IPS-NIHi7 (cell line): ENCODE data around the gene RIN2.
"Not testable (repeated sequence)": the region's sequence is repeated elsewhere in the genome, so short reads cannot be mapped to it uniquely, and the experiment has no call there.

Experiments used
- DNase-seq: peaks from one replicate; pipeline ENCODE4 v3.0.0; 2012; ENCODE audit warnings: mixed read lengths; ENCODE audit errors: extremely low spot score

Gene RIN2

GRCh38 chr20:19737025-19737424, 21.0 kb upstream of the RIN2 start:
- no peak for DNase-seq

DNA sequence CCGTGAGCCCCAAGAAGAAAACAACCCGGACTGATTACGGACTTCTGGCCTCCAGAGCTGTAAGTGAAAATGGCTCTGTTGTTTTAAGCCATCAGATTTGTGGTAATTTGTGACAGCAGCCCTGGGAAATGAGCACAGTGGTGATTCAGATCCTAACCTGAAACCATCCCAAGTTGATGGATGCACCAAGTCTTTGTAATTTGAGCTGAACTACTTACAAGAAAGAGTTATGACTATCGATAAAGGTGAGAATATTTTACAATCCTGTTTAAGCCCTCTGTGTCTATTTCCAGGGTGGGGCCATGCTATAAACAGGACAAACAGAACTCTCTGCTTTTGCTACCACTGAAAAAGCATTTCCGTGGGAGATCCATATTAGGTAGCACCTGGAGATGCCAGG, 19.1 kb upstream of the RIN2 start:
- DNase-seq, result no peak

DNA sequence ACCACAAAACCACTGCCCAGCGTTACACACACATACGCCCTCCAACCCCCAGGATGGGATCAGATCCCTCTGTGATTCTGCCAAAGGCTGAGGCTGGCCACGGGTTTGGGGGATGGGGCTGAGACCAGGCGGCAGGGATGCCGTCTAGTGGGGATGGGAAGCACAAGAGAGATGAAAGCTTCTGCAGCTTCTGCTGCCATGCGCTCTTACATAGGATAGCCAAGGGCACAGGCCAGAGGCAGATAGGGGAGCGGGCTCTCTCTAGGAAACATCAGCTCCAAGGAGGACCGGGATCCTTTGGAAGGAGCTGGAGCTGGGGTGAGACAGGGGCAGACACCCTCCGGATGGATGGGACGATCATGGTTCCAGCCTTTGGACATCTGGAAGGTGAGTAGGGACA, 18.7 kb upstream of the RIN2 start:
- no peak for DNase-seq

DNA sequence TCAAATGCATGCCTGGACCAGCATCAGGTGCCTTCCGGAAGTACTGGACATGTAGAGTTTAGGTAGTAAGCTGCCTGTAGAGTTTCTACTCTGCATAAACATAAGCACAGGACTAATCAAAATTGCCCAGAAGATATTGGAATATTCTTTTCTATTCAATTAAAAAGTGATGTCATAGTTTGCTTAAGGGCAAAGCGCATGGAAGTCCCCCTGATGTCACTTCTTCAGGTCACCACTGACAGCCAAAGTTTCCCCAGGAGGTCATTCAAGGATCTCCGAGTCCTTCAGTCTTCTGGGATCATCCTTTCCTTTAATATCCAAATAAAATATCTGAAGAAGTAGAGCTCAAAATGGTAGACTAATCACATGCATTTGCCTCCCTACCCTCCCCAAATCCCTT, 17.5 kb upstream of the RIN2 start:
- no peak for DNase-seq

DNA sequence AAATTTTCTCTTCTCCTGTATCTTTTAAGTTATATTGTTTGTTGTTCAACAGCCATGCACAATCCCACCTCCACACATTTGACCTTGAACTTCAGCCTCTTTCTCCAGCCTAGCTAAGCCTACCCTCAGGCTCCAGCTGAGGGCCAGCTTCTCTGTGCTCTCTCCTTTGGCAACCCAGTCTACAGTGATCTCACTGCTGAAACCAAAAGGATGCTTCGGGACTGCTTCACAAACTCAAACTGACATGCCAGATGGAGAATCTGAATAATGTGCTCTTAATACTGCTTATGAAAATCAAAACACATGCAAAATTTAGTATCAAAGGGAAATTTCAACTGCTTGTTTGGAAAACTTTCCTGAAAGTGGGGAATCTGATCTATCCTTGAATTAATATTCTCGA, 16.1 kb upstream of the RIN2 start:
- no peak for DNase-seq

- DNase-seq, result no peak
Measured at GRCh38 chr20:19742974-19743639, 15.0 kb upstream of the RIN2 start.

DNA sequence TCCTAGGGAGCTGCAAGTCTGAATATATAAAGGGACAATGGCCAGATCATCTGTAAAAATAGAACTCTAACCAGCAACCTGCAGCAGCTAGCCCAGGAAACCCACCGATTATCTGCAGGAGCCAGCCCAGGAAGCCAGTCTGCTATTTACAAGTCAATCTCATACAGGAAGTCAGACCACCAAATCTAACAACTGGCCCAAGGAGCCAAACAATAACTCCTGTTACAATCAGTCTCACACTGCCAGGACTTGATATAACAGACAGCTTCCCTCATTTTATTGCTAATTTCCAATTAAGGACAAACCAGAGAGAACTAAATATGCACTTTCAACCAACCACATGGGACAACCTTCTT, 14.4 kb upstream of the RIN2 start:
- no peak for DNase-seq

DNA sequence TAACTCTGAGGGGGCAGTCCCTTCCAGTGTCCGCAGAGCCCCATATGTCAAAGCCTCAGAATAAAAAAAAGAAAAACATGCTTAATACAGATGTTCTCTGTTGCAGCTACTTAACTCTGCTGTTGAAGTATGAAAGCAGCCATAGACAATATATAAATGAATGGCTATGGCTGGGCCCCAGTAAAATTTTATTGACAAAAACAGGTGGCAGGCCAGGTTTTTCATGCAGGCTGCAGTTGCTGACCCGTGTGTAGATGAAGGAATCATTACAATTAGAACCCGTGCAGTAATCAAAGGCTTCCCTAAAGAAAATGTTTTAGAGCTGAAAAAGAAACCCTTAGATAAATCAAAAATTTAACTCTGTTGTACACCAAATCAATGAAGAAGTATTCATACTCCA, 13.0 kb upstream of the RIN2 start:
- DNase-seq, result no peak

DNA sequence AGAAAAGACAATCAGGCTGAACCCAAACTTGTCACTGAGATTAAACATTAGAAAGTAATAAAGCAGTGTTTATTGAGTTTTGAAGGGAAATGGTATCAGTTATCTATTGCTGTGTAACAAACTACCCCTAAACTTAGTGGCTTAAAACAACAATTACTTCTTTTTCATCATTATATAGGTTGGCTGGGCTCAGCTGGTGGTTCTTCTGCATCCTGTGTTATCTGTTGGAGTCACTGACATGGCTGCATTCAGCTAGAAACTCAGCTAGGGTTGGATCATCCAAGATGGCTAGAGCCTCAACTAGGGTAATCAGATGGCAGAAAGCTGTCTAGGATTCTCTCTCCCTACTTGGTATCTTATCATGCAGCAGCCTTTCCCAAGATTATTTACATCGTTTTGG, 12.5 kb upstream of the RIN2 start:
- DNase-seq, result no peak

DNA sequence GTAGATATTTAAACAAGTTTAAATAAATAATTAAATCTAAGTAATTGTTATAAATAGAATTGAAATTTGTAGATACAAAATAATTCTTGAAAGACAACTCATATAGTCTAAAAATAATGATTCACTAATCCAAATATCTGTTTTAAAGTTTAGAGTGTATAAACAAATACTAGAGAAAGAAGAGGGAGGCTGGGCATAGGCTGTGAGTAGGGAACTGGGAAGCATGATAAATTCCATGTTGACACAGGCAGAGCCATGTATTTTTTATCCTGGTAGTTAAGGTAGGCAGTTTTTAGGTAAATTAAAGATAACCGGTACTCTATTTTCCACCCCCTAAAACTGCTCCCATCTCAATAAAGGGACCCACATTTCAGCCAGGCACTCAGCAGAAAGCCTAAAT, 11.7 kb upstream of the RIN2 start:
- no peak for DNase-seq

GRCh38 chr20:19747903-19748302, 10.2 kb upstream of the RIN2 start:
- no peak for DNase-seq

DNA sequence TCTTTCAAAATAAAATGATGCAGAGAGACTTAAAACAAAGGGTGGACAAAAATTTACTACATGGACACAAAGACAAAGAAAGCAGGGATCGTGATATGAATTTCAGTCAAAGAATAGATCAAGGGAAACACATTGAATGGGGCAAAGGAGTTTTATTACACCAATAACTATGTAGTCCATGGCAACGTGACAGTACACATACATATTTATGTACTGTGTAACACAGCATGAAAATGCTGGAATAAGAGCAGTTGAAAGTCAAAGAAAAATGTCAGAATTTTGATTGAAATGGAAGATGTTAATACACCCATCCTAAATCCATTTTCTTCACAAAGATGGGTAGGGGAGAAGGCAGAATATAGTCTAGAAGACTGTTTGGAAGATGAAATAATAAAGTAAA, 9.4 kb upstream of the RIN2 start:
- DNase-seq, result no peak

DNA sequence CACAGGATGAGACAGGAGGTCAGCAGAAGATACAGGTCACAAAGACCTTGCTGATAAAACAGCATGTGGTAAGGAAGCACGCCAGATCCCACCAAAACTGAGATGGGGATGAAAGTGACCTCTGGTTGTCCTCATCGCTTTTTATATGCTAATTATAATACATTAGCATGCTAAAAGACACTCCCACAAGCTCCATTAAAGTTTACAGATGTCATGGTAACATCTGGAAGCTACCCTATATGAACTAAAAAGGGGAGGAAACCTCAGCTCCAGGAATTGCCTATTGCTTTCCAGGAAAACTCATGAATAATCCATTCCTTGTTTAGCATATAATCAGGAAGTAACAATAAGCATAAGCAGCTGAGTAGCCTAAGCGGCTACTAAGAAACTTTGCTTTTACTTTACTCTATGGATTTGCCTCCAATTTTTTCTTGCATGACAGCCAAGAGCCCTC, 8.4 kb upstream of the RIN2 start:
- DNase-seq, result no peak

- DNase-seq, result no peak
Measured at GRCh38 chr20:19750101-19750606, 7.9 kb upstream of the RIN2 start.

DNA sequence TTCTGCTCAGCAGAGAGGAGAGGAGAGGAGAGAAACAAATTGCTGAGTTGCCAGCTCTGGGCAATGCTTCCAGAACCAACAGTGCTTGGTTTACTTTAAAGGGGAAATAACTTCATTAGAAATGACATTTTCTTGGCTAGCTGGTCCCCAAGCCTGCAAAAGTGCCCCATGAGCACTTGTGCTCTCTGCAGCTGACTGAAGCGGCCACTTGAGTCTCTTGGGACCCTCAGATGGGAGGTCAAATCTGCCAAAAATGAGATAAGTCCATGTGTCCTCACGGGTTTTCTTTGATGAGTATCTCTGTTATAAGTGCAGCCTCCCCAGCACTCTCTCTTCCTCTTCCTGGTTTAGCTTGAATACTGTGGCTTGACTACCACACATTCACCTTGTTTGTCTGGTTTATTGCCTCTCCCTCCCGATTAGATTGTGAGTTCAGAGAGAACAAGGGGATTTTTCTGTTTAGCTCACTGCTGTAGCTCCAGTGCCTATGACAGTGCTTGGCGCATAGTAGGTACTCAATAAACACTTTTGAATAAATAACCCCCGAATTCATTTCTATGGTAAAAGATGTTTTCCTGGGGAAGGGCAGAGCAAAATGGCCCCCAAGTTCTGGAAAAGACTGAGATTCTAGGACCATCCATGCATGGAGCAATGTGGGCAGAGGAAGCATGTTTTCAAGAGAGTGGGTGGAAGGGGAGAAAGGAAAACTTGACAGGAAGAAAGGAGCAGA, 7.0 kb upstream of the RIN2 start:
- no peak for DNase-seq

GRCh38 chr20:19754201-19754600, 3.9 kb upstream of the RIN2 start:
- DNase-seq, result not testable (repeated sequence)

GRCh38 chr20:19756761-19757486, 1.1 kb upstream of the RIN2 start:
- DNase-seq, result no peak

DNA sequence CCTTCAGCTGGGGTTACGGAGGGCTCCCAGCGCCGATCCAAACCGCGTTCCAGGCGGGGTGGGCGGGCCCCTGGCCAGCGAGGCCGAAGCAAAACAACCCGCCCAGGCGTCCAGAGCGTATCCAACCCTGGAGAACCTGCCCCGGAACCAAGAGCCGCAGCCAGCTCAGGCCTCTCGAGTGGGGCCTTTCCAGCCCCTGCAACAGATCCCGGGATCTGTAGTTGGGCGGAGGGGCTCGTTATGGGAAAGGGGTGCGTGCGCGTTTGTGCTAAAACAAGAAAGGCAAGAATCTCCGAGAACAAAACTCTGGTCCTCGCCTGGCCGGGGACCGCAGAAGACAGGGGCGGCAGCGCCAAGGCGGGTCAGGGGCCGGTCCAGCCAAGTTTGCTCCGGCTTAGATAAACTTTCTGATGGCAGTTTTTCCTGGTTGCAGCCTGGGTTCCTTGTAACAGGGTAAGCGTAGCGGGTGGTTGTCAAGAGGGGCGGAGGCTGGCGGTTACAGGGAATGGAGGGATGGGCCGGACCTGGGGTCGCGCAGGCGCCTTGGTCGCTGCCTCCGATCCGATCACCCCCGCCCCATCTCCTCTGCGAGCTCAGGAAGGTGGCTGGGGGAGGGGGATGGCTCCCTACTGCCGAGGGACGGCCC, 448 bp upstream of the RIN2 start:
- DNase-seq, result peak; percentile 99

GRCh38 chr20:19758501-19759331, 658 bp downstream of the RIN2 start:
- DNase-seq, result peak; percentile 69

- no peak for DNase-seq
Measured at GRCh38 chr20:19760371-19760721, 2.3 kb downstream of the RIN2 start.

DNA sequence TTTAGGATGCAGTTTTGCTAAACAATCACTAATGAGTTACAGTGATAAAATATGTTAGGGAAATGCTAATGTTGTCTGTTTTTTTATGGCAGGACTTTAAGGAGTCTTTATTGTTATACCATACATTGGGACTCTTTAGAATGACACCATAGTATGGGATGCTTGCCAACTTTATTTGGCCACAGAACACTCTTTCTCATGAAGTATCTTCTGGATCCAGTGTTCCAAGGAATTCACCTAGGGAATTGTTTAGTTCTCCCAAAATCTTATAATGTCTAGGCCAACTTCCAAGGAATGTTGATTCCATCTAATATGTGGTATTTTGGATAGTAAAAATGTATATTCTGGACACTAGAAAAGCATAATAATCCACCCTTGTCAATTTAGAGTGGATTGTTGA, 3.3 kb downstream of the RIN2 start:
- no peak for DNase-seq

DNA sequence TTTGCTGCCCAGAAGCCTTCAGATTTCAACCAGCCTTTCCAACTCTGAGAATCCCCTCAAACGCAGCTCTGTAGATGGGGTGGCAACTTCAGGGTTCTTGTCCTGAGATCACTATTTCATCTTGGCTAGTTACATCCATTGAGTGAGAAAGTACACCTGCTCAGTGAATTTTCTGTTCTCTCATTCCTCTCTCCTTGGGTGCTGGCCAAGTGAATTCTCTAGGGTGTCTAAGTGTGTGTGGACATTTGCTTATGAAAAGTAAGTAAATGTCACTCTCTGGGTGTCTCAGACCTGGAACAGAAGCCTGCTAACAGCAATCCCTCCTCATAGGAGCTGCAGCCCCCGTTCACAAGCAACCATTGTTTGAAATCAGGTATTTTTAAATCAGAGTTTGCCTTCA, 3.8 kb downstream of the RIN2 start:
- DNase-seq, result no peak
